Measurements from ENCODE around the gene SH3RF1. TPM values are rescaled to one million over a fixed set of nuclear protein-coding genes. Genes with fewer than 3 reads are reported as not detected.

The SH3RF1 gene
- polyA plus RNA-seq, 3 donors from 2014 or later = 0.22 to 1.1 TPM; not detected in 1

- no peaks in the 10 kb centered on the region for H3K9me3 Mint-ChIP-seq
- H3K36me3 Mint-ChIP-seq = no peaks in the 10 kb centered on the region
- H3K4me1 Mint-ChIP-seq = no peaks in the 10 kb centered on the region
- no peak for DNase-seq
- no peak overlapping the region for H3K27ac Mint-ChIP-seq
- peaks cover 0 to 2% (median 0%) of the 10 kb centered on the region in 3 donors for H3K27me3 Mint-ChIP-seq (ENCODE audit: low read depth in 3 of 3)
- no peak overlapping the region for H3K4me3 Mint-ChIP-seq
These were observed 225.9 kb downstream of the SH3RF1 start for GRCh38 chr4:169044714-169045447.

Data from immature natural killer cell (primary cell).